Peyer's patch (tissue), 4 donors: ENCODE results near the gene SH3RF3.

Source experiments
- CTCF ChIP-seq, 6 experiments: fragments of 450-650 bp in 4 of 6; fragments of 200-600 bp in 2 of 6; sonication (generic) in 1 of 6; IDR thresholded peaks; one replicate each; pipeline ENCODE4 v1.5.1; 2017 to 2019; ENCODE audit warnings: antibody characterized with exemption in 6 of 6, mild to moderate bottlenecking in 3 of 6, moderate library complexity in 1 of 6
- POLR2A ChIP-seq, 2 donors: fragments of 450-650 bp; IDR thresholded peaks; one replicate each; pipeline ENCODE4 v1.5.1; 2017; ENCODE audit warnings: antibody characterized with exemption in 2 of 2, mild to moderate bottlenecking in 2 of 2, moderate library complexity in 2 of 2

- TF ChIP-seq POLR2A (IDR thresholded peaks at IDR 0.05) = no peak
- no peak for TF ChIP-seq CTCF (IDR thresholded peaks at IDR 0.05)
Observed at GRCh38 chr2:109187711-109188495, 58.9 kb downstream of the SH3RF3 start.
